ENCODE measurements around the gene HBG1.

GRCh38 chr11:5258543-5259262 is 9.0 kb upstream of the HBG1 start:
- no peak for TF ChIP-seq POLR2A (IDR thresholded peaks at IDR 0.05; ENCODE audit: low read length)
- no peak for TF ChIP-seq GATA1 (IDR thresholded peaks at IDR 0.05; ENCODE audit: low read depth, low read length)
